Gastrocnemius medialis (tissue), 4 donors: ENCODE data around the gene FAM72A. TPM values are rescaled to one million over a fixed set of nuclear protein-coding genes. Genes with fewer than 3 reads are reported as not detected.
"Not testable (repeated sequence)": the region's sequence is repeated elsewhere in the genome, so short reads cannot be mapped to it uniquely, and the experiment has no call there.

Experiments used
- ATAC-seq, 2 donors: fragments of 150-250 bp; one replicate each; pipeline ENCODE4 v1.9.1; 2016
- DNase-seq, 2 donors: peaks; one replicate each; pipeline ENCODE4 v3.0.0-alpha.2; 2019
- H3K27ac ChIP-seq, 4 donors: fragments of 200-600 bp; sonication (generic); 1 replicate in 1 of 4; 2 replicates in 3 of 4; pipeline ENCODE4 v1.5.1; 2016 to 2018; ENCODE audit warnings: mild to moderate bottlenecking in 2 of 4, moderate library complexity in 1 of 4
- H3K27me3 ChIP-seq, 3 donors: fragments of 200-600 bp; sonication (generic) in 2 of 3; 1 replicate in 1 of 3; 2 replicates in 2 of 3; pipeline versions ENCODE4 v1.5.1 to v1.6.0; 2016 to 2019; ENCODE audit warnings: mild to moderate bottlenecking in 1 of 3, moderate library complexity in 1 of 3
- H3K36me3 ChIP-seq, 2 donors: fragments of 200-600 bp; sonication (generic) in 1 of 2; one replicate each; pipeline ENCODE4 v1.5.1; 2017 to 2018
- H3K4me1 ChIP-seq, 2 donors: fragments of 200-600 bp; sonication (generic) in 1 of 2; one replicate each; pipeline ENCODE4 v1.5.1; 2016 to 2017; ENCODE audit warnings: mild to moderate bottlenecking in 2 of 2
- H3K4me3 ChIP-seq, 4 donors: fragments of 200-600 bp; sonication (generic) in 3 of 4; 1 replicate in 1 of 4; 2 replicates in 3 of 4; pipeline ENCODE4 v1.5.1; 2016 to 2019; ENCODE audit warnings: mild to moderate bottlenecking in 2 of 4
- H3K9me3 ChIP-seq, 3 donors: fragments of 200-600 bp; sonication (generic) in 2 of 3; 1 replicate in 1 of 3; 2 replicates in 2 of 3; pipeline ENCODE4 v1.5.1; 2016 to 2019
- in situ Hi-C, 4 donors: fragments of 200-750 bp; cut with MboI; loops; one replicate each; pipeline versions ENCODE4 v1.15.0 to v1.8.0; 2017; ENCODE audit warnings: low sequenced_read_pairs in 4 of 4
- intact Hi-C: fragments of 100-400 bp; cut with DNase I; formaldehyde crosslinking; loops from one replicate; pipeline ENCODE4 v1.15.1; 2023; ENCODE audit warnings: low total_unique reads
- total RNA-seq, 4 donors: library from RNA; depleted of rRNA; stranded (reverse); fragments of >200 nt; gene quantifications; one replicate each; pipeline versions ENCODE4 v1.1.0 to v1.2.3, GENCODE V29; 2016

Gene FAM72A
- total RNA-seq: under 1 TPM in 2 of 4 donors, not detected in 2; 0.20 to 0.85 TPM

GRCh38 chr1:206202789-206203363, at the start of gene FAM72A:
TSS of gene FAM72A (minus strand) at chr1:206202839. CDS start at chr1:206202025, 814 bp downstream.
- H3K27ac ChIP-seq: peak within 1 kb of the TSS; percentile 78 to 83 (median 81)
- H3K36me3 ChIP-seq, in situ Hi-C loops, H3K27me3 ChIP-seq, H3K9me3 ChIP-seq, H3K4me1 ChIP-seq, intact Hi-C loops: not testable (repeated sequence)
- peak; percentile 98 to 99 for DNase-seq
- H3K4me3 ChIP-seq: peak within 1 kb of the TSS; percentile 65 to 76 (median 70)
- ATAC-seq: peak; percentile 94

- H3K9me3 ChIP-seq, H3K27me3 ChIP-seq, in situ Hi-C loops, intact Hi-C loops, ATAC-seq, H3K27ac ChIP-seq, H3K36me3 ChIP-seq, H3K4me1 ChIP-seq, DNase-seq, H3K4me3 ChIP-seq: not testable (repeated sequence)
Measured at GRCh38 chr1:206250953-206251681, 48.5 kb upstream of the FAM72A start.

GRCh38 chr1:206246129-206246886, 43.7 kb upstream of the FAM72A start:
- intact Hi-C loops, H3K36me3 ChIP-seq, DNase-seq, ATAC-seq, H3K4me3 ChIP-seq, in situ Hi-C loops, H3K4me1 ChIP-seq, H3K27me3 ChIP-seq, H3K27ac ChIP-seq, H3K9me3 ChIP-seq: not testable (repeated sequence)

- H3K4me3 ChIP-seq, H3K27me3 ChIP-seq, H3K27ac ChIP-seq, in situ Hi-C loops, H3K9me3 ChIP-seq, H3K36me3 ChIP-seq, intact Hi-C loops, H3K4me1 ChIP-seq, DNase-seq, ATAC-seq: not testable (repeated sequence)
Measured at GRCh38 chr1:206245479-206245878, 42.8 kb upstream of the FAM72A start.

GRCh38 chr1:206243335-206243734, 40.7 kb upstream of the FAM72A start:
- in situ Hi-C loops, H3K9me3 ChIP-seq, H3K36me3 ChIP-seq, H3K4me1 ChIP-seq, H3K4me3 ChIP-seq, H3K27ac ChIP-seq, H3K27me3 ChIP-seq, intact Hi-C loops: not testable (repeated sequence)
- ATAC-seq: peak; percentile 52 to 81
- DNase-seq: peak in 1 of 2 donors; percentile 14

GRCh38 chr1:206240288-206240687, 37.6 kb upstream of the FAM72A start:
- H3K27me3 ChIP-seq, in situ Hi-C loops, H3K27ac ChIP-seq, H3K4me1 ChIP-seq, DNase-seq, H3K36me3 ChIP-seq, H3K9me3 ChIP-seq, H3K4me3 ChIP-seq, intact Hi-C loops: not testable (repeated sequence)
- ATAC-seq: peak in 1 of 2 donors; percentile 36

- H3K9me3 ChIP-seq, DNase-seq, H3K27ac ChIP-seq, H3K4me3 ChIP-seq, H3K4me1 ChIP-seq, intact Hi-C loops, H3K36me3 ChIP-seq, in situ Hi-C loops, H3K27me3 ChIP-seq, ATAC-seq: not testable (repeated sequence)
Measured at GRCh38 chr1:206235190-206235589, 32.6 kb upstream of the FAM72A start.

- in situ Hi-C loops, ATAC-seq, H3K27ac ChIP-seq, DNase-seq, H3K9me3 ChIP-seq, H3K4me3 ChIP-seq, intact Hi-C loops, H3K27me3 ChIP-seq, H3K4me1 ChIP-seq, H3K36me3 ChIP-seq: not testable (repeated sequence)
Measured at GRCh38 chr1:206234189-206234916, 31.7 kb upstream of the FAM72A start.

- H3K36me3 ChIP-seq, ATAC-seq, H3K27me3 ChIP-seq, H3K4me1 ChIP-seq, H3K4me3 ChIP-seq, DNase-seq, in situ Hi-C loops, intact Hi-C loops, H3K27ac ChIP-seq, H3K9me3 ChIP-seq: not testable (repeated sequence)
Measured at GRCh38 chr1:206232970-206233645, 30.5 kb upstream of the FAM72A start.

- H3K27me3 ChIP-seq, H3K4me1 ChIP-seq, H3K9me3 ChIP-seq, H3K36me3 ChIP-seq, in situ Hi-C loops, ATAC-seq, H3K4me3 ChIP-seq, H3K27ac ChIP-seq, intact Hi-C loops, DNase-seq: not testable (repeated sequence)
Measured at GRCh38 chr1:206231989-206232388, 29.4 kb upstream of the FAM72A start.

GRCh38 chr1:206229286-206229685, 26.6 kb upstream of the FAM72A start:
- DNase-seq, H3K4me1 ChIP-seq, ATAC-seq, H3K9me3 ChIP-seq, H3K36me3 ChIP-seq, in situ Hi-C loops, intact Hi-C loops, H3K4me3 ChIP-seq, H3K27me3 ChIP-seq, H3K27ac ChIP-seq: not testable (repeated sequence)
